ENCODE measurements around the gene NUP214.

DNA sequence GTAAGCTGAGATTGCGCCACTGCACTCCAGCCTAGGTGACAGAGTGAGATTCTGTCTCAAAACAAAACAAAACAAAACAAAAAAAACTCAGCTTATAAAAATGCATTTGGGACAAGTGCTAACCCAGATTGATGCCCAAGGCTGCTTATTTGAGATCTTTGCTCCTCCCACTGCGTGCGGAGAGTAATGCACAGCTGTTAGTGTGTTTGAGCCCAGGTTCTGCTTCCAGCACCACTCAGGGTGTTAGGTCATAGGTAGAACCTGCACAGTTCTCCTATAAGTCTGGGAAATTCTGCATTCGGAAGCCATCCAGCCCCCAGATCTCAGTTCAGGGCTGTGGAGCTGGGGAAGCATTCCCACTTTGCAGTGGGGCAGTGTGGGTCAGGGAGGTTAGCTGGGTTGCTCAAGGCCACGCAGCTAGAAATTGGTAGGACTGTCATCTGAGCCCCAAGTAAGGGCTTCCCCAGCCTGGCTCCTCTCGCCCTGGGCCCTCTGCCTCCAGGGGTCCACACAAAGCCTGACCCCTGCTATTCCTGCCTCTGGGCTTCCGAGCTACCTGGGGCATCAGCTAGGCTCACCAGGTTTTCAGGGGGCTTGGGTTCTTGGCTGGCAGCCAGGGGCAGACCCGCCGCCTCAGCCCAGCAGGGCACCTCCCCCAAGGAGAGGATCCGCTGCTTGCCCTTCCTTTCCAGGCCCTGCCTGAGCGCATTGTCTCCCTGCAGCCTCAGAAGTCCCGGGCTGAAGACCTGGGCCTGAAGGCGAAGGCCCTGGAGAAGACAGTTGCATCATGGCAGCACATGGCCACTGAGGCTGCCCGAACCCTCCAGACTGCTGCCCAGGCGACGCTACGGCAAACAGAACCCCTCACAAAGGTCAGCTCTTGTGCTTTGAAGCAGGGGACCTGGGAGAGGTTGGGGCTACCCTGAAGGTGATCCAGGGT, 46.7 kb upstream of the NUP214 start:
- TF ChIP-seq TAF1 (IDR thresholded peaks at IDR 0.05; ENCODE audit: borderline replicate concordance, low read depth, low read length), result no peak
- TF ChIP-seq POLR2A (IDR thresholded peaks at IDR 0.05; ENCODE audit: low read depth, low read length), result no peak
- TF ChIP-seq POLR2AphosphoS5 (IDR thresholded peaks at IDR 0.05; ENCODE audit: low read depth, low read length), result no peak
